HepG2 (cell line): ENCODE data around the gene UBC. TPM values are rescaled to one million over a fixed set of nuclear protein-coding genes. Genes with fewer than 3 reads are reported as not detected.

Experiments
- ARNT ChIP-seq: fragments of 450-650 bp; IDR thresholded peaks from 2 replicates; pipeline ENCODE4 v1.6.1; 2017
- CHD2 ChIP-seq: IDR thresholded peaks from 2 replicates; pipeline ENCODE4 v1.6.1; 2011; ENCODE audit warnings: low read depth, low read length, improper control_type of control experiment
- HMGA1 ChIP-seq: sonication (generic); formaldehyde crosslinking; conservative IDR thresholded peaks from 2 replicates; pipeline ENCODE4 v1.4.0; 2020; ENCODE audit warnings: missing genetic modification reagents
- HNF1B ChIP-seq: sonication (generic); formaldehyde crosslinking; IDR thresholded peaks from 2 replicates; pipeline ENCODE4 v1.5.1; 2020; ENCODE audit warnings: mild to moderate bottlenecking, moderate library complexity, missing genetic modification reagents
- JDP2 ChIP-seq: sonication (generic); formaldehyde crosslinking; IDR thresholded peaks from 2 replicates; pipeline ENCODE4 v1.8.1; 2022; ENCODE audit warnings: missing genetic modification reagents, borderline replicate concordance
- MAFK ChIP-seq, 2 experiments: IDR thresholded peaks in 1 of 2; conservative IDR thresholded peaks in 1 of 2; 2 replicates each; pipeline ENCODE4 v1.6.1; 2011; ENCODE audit warnings: improper control_type of control experiment in 2 of 2, low read length in 2 of 2
- NFRKB ChIP-seq: fragments of 450-650 bp; IDR thresholded peaks from 2 replicates; pipeline ENCODE4 v1.6.1; 2017
- PRMT3 ChIP-seq: sonication (generic); formaldehyde crosslinking; IDR thresholded peaks from 2 replicates; pipeline ENCODE4 v1.8.1; 2022; ENCODE audit warnings: low read depth, mild to moderate bottlenecking, moderate library complexity, missing genetic modification reagents, borderline replicate concordance
- REL ChIP-seq: sonication (generic); formaldehyde crosslinking; conservative IDR thresholded peaks from 2 replicates; pipeline ENCODE4 v1.8.0; 2022; ENCODE audit warnings: mild to moderate bottlenecking, missing genetic modification reagents, moderate library complexity
- TRIM24 ChIP-seq: sonication (generic); formaldehyde crosslinking; IDR thresholded peaks from 2 replicates; pipeline ENCODE4 v1.8.0; 2022; ENCODE audit warnings: mild to moderate bottlenecking, missing genetic modification reagents
- ZNF121 ChIP-seq: sonication (generic); formaldehyde crosslinking; IDR thresholded peaks from 2 replicates; pipeline ENCODE4 v1.5.0; 2020; ENCODE audit warnings: mild to moderate bottlenecking, missing genetic modification reagents
- ZNF280B ChIP-seq: sonication (generic); formaldehyde crosslinking; IDR thresholded peaks from 2 replicates; pipeline ENCODE4 v1.5.0; 2020; ENCODE audit warnings: missing genetic modification reagents, mild to moderate bottlenecking, borderline replicate concordance
- ZNF333 ChIP-seq: sonication (generic); formaldehyde crosslinking; IDR thresholded peaks from 2 replicates; pipeline ENCODE4 v1.4.0; 2020; ENCODE audit warnings: mild to moderate bottlenecking, missing genetic modification reagents, borderline replicate concordance
- ZNF512B ChIP-seq: sonication (generic); formaldehyde crosslinking; IDR thresholded peaks from 2 replicates; pipeline ENCODE4 v1.5.1; 2020; ENCODE audit warnings: missing genetic modification reagents, mild to moderate bottlenecking, borderline replicate concordance
- ZNF670 ChIP-seq: sonication (generic); formaldehyde crosslinking; IDR thresholded peaks from 2 replicates; pipeline ENCODE4 v1.8.0; 2022; ENCODE audit warnings: mild to moderate bottlenecking, missing genetic modification reagents, borderline replicate concordance
- ZNF678 ChIP-seq: sonication (generic); formaldehyde crosslinking; IDR thresholded peaks from 2 replicates; pipeline ENCODE4 v1.4.0; 2020; ENCODE audit warnings: mild to moderate bottlenecking, missing genetic modification reagents
- ZUFSP ChIP-seq: sonication (generic); formaldehyde crosslinking; IDR thresholded peaks from 2 replicates; pipeline ENCODE4 v1.9.0; 2021; ENCODE audit warnings: missing genetic modification reagents, mild to moderate bottlenecking, borderline replicate concordance
- polyA plus RNA-seq, 8 experiments: library from polyadenylated mRNA; depleted of rRNA in 3 of 8; stranded (reverse) in 7 of 8; unstranded in 1 of 8; fragments of >200 nt; fragmentation: Illumina TruSeq in 4 of 8; extraction: Trizol in 4 of 8; gene quantifications; 2 replicates each; pipeline versions ENCODE4 v1.2.1 to v1.2.3, GENCODE V29; 2011 to 2016; ENCODE audit warnings: low read depth in 4 of 8, missing spikeins in 1 of 8, mixed read lengths in 1 of 8; ENCODE audit not compliant: insufficient read depth in 1 of 8
- total RNA-seq, 5 experiments: library from RNA; depleted of rRNA; stranded (reverse); fragments of >200 nt; fragmentation: Illumina TruSeq; extraction: Trizol; gene quantifications; 2 replicates each; pipeline ENCODE4 v1.2.3, GENCODE V29; 2016; ENCODE audit warnings: low read depth in 1 of 5

The UBC gene
- total and polyA plus RNA-seq, 2 of the 13 experiments (the other 11 are each of a cell fraction or from before 2014, with no cell fraction given), result 805 to 1,432 TPM

GRCh38 chr12:124914392-124915238 is at the start of gene UBC (continued):
- no peak for TF ChIP-seq HMGA1 (CRISPR knock-in tag)
- no peak for TF ChIP-seq ZNF512B
- peak; percentile 85 for TF ChIP-seq JDP2 (CRISPR knock-in tag)
- TF ChIP-seq PRMT3, result no peak
- TF ChIP-seq ZNF670 (CRISPR knock-in tag), result peak; percentile 98
- no peak for TF ChIP-seq ZUFSP (CRISPR knock-in tag)
- peak; percentile 71 for TF ChIP-seq NFRKB
- TF ChIP-seq ZNF678 (CRISPR knock-in tag), result no peak
- peak; percentile 89 for TF ChIP-seq CHD2
- TF ChIP-seq ZNF280B (CRISPR knock-in tag), result peak; percentile 83; the same call in 1 of the 2 replicates
- TF ChIP-seq ZNF333 (CRISPR knock-in tag), result peak; percentile 83
- TF ChIP-seq REL (CRISPR knock-in tag), result peak; percentile 96
- 0 out of 4 replicates have a peak, but pooled peaks of 1 of the 2 experiments have one; percentile 4 for TF ChIP-seq MAFK (conservative IDR thresholded peaks at IDR 0.05 in 1 of 2, IDR thresholded peaks at IDR 0.05 in 1 of 2; ENCODE audit: low read length in 2 of 2)
- TF ChIP-seq TRIM24 (CRISPR knock-in tag), result no peak
- TF ChIP-seq HNF1B (CRISPR knock-in tag), result peak; percentile 89
- no peak for TF ChIP-seq ARNT
- peak; percentile 64 for TF ChIP-seq ZNF121 (CRISPR knock-in tag)
